Stimulated activated naive CD4-positive, alpha-beta T cell (primary cell): ENCODE results near the gene NOL4L.

Experiments used
- DNase-seq, 6 experiments: peaks; one replicate each; lab custom pipeline; 2025; lab: John Stamatoyannopoulos, UW

The NOL4L gene

GRCh38 chr20:32613192-32614053 lies 28.3 kb upstream of the NOL4L start:
- DNase-seq: no peak

GRCh38 chr20:32612351-32613191 lies 27.4 kb upstream of the NOL4L start:
- DNase-seq: no peak

- DNase-seq: no peak
These were observed 26.7 kb upstream of the NOL4L start for GRCh38 chr20:32611868-32612267.

- no peak for DNase-seq
These were observed 26.2 kb upstream of the NOL4L start for GRCh38 chr20:32611286-32611685.

GRCh38 chr20:32610472-32611218 lies 25.5 kb upstream of the NOL4L start:
- DNase-seq: no peak

GRCh38 chr20:32609993-32610392 lies 24.9 kb upstream of the NOL4L start:
- no peak for DNase-seq

- no peak for DNase-seq
These were observed 24.1 kb upstream of the NOL4L start for GRCh38 chr20:32609111-32609773.

GRCh38 chr20:32608664-32609015 lies 23.5 kb upstream of the NOL4L start:
- no peak for DNase-seq

- DNase-seq: no peak
These were observed 22.9 kb upstream of the NOL4L start for GRCh38 chr20:32607727-32608663.

- no peak for DNase-seq
These were observed 22.2 kb upstream of the NOL4L start for GRCh38 chr20:32607324-32607723.

- no peak for DNase-seq
These were observed 21.7 kb upstream of the NOL4L start for GRCh38 chr20:32606790-32607189.

GRCh38 chr20:32606107-32606506 lies 21.0 kb upstream of the NOL4L start:
- no peak for DNase-seq

GRCh38 chr20:32605167-32605656 lies 20.1 kb upstream of the NOL4L start:
- DNase-seq: no peak

- no peak for DNase-seq
These were observed 18.1 kb upstream of the NOL4L start for GRCh38 chr20:32603046-32603726.

- no peak for DNase-seq
These were observed 17.1 kb upstream of the NOL4L start for GRCh38 chr20:32602273-32602672.

- DNase-seq: no peak
These were observed 15.6 kb upstream of the NOL4L start for GRCh38 chr20:32600681-32601237.

- DNase-seq: no peak
These were observed 14.7 kb upstream of the NOL4L start for GRCh38 chr20:32599783-32600340.

- DNase-seq: no peak
These were observed 13.5 kb upstream of the NOL4L start for GRCh38 chr20:32598606-32599005.

GRCh38 chr20:32597714-32598113 lies 12.6 kb upstream of the NOL4L start:
- no peak for DNase-seq
